Skeletal muscle cell (primary cell): ENCODE measurements around the gene FXYD2.

Experiments
- DNase-seq: peaks from one replicate; pipeline ENCODE4 v3.0.0-alpha.2; 2010; ENCODE audit warnings: low read depth
- H3K4me3 ChIP-seq: 2 replicates; pipeline ENCODE4 v1.5.1; 2011; ENCODE audit warnings: low read depth, mild to moderate bottlenecking, control low read depth, low read length, moderate library complexity

The FXYD2 gene

DNA sequence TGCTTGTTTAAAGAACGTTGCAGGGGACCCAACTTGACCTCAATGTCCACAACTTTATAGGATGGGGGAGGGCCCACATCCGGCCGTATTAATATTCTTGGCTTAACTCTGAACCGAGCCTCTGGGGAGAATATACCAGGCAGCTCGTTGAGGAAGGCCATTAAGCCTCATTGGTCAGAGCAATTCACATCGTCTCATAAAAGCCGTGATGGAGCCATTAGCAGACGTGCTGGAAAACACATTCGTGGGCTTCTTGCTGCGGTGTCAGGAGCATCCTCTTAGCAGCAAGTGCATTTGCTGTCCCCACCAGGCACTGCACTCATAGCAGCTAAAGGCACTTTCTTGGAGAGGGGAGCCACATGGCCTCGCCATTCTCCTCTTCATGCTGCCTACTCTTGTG, 42.4 kb downstream of the FXYD2 start:
- no peak for DNase-seq
- H3K4me3 ChIP-seq: no peak overlapping the region

DNA sequence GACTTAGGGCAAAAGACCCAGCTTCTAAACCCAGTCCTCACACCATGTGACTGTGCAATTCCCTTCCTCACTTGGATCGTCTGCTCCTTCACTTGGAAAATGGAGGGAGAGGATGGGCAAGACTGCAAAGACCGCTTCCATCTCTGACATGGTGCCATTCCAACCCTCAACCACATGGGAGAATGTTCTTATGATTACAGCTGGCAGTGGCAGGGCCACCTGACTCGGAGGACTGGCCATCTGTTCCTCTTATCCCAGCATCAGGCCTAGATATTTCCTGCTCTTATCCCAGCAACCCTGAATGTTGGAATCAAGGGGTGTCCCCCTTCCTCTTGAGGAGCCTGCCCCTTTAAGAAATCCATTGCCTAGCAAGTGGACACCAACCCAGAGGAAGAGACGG, 42.9 kb downstream of the FXYD2 start:
- no peak overlapping the region for H3K4me3 ChIP-seq
- DNase-seq: no peak

DNA sequence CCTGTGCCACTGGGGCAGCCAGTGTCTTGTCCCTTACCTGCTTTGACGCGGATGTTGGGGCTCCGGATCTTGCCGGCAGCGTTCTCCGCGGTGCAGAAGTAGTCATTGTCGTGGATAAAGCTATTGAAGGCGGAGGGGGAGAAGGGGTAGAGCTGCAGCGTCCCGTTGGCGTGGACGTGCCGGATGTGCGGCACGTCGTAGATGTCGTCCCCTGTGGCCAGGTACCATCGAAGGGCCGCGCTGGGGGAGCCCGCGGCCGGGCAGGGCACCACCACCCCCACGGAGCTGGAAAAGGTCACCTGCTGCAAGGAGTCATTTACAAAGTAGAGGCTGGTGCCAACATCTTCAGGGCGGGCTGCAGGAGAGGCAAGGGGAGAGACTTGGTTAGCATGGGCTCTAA, 44.1 kb downstream of the FXYD2 start:
- no peak overlapping the region for H3K4me3 ChIP-seq
- DNase-seq: no peak

DNA sequence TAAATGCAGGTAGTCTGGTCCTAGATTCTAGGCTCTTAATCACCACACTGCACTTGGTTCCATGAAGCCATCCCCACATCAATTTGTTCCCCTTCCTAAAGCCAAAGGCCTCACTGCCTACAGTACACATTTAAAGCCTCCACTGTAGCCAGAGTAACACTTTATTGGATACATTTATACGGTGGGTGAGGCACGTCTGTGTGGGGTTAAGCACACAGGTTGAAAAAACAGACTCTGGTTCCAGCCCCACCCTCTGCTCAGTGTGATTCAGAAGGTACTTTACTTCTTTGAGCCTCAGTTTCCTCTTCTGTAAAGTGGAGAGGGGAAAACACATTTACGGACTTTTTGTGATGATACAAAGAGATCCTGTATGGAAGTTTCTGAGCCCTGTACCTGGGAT, 50.0 kb downstream of the FXYD2 start:
- no peak for DNase-seq
- H3K4me3 ChIP-seq: no peak overlapping the region

DNA sequence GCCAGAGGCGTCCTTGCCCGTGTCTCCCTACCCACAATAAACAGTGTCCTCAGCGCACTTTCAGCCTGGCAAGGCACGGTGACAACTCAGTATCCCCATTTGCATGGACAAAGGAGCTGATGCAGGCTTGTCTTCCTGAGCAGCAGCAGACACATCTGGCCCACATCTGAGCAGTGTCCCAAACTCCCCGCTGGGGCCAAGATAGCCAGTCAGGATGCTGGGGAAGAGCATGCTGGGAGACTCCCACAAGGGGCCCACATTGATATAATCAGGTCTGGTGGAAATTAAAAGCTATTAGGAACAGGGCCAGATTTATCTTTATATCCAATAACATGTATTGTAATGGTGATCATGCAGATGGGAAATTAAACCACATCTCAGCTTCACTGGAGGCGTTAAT, 52.2 kb downstream of the FXYD2 start:
- H3K4me3 ChIP-seq: no peak overlapping the region

DNA sequence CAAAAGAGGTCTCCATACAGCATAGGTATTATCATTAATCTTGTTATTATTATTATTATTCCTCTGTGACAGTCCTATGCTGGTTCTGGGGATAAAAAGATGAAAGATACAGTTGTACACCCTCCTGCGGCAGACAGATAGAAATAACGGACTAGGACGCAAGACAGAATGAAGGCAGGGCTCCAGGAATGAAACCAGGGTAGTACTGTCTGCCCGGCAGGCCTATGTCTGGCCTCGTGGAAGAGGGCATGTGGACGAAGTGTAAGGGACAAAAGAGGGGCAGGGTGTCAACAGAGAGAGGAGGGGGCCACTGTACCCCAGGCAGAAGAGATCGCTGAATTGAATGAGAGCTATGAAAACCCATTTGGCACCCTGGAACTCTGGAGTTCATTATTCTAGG, 52.7 kb downstream of the FXYD2 start:
- DNase-seq: no peak
- no peak overlapping the region for H3K4me3 ChIP-seq

More for the DNA sequence above, 52.2 kb downstream of the FXYD2 start:
- no peak for DNase-seq

DNA sequence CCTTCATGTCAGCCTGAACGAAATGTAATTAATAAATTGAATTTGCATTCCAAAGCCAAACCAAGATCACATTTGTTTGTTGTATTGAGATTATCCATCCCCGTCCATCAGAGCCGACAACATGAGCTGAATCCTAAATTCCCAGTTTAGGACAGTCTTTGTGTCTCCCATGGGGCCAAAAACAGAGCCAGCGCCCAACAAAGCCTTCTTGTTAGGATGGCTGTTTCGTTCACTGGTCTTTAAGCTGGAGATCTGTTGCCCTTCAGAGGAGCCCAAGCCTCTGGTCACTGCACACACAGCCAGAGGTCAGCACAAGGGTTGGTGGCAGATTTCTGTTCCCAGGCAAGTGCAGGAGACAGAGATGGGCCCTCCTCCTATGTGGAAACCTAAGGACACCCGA, 53.3 kb downstream of the FXYD2 start:
- no peak overlapping the region for H3K4me3 ChIP-seq
- no peak for DNase-seq

DNA sequence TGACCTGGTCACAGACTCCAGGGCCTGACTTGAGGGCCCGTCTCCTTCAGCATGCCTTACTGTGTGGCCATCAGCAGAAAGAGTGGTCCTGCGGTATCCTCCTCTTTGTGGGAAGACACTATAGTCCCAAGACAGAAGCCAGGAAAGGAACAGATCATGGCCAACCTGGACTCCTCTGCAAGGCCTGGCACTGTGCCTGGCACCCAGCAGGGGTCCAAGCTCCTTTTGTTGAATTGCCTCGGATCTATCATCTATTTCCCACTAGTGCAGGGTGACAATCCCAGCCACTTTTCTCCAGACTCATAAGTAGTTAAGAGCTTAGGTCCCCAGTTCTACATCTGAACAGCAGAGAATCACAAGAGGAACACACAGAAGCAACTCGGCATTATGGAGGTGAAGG, 54.5 kb downstream of the FXYD2 start:
- H3K4me3 ChIP-seq: no peak overlapping the region
- DNase-seq: no peak
